GM19328 (cell line): Measurements from ENCODE around the gene TFB2M.
"Not testable (repeated sequence)": the region's sequence is repeated elsewhere in the genome, so short reads cannot be mapped to it uniquely, and the experiment has no call there.

ENCODE experiments used
- ATAC-seq: cut with Tn5 transposase; IDR thresholded peaks from one replicate; pipeline ENCODE4 v1.9.1; 2021; ENCODE audit warnings: mild to moderate bottlenecking, moderate library complexity; ENCODE audit not compliant: unreplicated experiment

Gene TFB2M

DNA sequence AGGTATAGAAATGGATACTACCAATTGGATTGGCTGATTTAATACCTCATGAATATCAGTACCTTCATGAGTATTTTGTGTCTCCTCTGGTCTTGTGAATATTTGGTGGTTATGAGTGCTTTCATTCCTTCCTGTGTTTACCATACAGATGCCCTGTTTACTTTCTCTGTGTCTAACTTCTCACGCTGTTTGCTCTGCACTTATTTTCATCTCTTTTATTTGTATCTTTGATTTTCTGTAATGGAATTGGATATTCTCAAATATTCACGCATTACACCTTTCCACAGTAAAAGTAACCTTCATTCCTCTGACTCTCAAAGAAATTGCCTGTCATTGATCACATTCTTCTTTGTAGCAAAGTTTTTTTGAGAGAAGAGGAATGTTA, 17.0 kb upstream of the TFB2M start:
- no peak for ATAC-seq

DNA sequence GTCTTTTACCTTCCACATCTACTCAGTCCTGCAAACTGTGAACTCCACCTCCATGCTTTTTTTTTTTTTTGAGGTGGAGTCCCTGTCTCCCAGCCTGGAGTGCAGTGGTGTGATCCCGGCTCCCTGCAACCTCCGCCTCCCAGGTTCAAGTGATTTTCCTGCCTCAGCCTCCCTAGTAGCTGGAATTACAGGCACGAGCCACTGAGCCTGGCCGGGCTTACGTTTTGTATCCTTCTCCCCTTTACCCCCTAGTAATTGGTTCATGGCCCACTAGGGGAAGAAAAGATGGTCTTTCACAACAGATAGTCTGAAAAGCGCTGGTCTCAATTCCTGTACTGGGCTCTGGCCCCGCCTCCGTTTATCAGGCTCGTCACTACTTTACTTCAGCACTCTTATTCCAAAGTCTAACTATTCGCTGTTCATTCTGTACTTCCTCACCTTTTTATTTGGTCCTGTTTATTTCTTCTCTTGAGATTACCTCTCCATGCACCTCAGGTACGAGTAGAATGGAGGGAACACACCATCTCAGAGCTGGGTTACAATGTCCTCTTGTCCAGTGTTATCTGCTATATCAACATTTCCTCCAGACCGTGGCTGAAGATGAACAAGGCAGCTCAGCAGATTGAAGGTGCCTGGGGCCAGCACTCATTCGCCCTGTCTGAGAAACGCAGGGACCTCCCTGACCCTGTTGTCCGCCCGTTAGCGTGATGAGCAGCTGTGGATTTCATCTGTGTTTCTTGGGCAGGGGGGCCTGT, 16.4 kb upstream of the TFB2M start:
- no peak for ATAC-seq

DNA sequence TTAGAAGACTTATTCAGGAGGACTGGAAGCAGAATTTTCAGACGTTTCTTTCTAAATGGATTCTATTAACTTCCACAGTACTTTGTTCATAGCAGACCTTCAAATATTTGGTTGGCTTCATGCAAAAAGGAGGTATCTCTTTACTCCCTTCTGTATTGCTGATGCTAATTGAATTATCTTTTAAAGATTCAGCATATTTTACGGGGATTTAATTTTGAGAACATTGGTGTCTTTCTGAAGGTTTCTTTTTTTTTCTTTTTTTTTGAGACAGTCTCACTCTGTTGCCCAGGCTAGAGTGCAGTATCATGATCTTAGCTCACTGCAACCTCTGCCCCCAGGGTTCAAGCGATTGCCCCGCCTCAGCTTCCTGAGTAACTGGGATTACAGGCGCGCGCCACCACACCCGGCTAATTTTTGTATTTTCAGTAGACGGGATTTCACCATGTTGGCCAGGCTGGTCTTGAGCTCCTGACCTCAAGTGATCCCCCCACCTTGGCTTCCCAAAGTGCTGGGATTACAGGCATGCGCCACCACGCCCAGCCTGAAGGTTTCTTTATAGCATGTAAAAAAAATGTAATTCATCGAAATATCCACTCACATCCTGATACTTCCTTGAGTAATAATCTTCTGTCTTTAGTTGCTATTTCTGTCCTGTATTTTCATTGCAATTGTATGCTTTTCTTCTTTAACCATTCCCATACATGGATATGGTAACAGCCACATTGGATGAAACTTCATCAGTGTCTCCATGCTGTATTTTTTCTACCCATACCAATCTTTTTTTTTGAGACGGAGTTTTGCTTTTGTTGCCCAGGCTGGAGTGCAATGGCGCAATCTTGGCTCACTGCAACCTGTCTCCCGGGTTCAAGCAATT, 14.7 kb upstream of the TFB2M start:
- ATAC-seq = no peak

DNA sequence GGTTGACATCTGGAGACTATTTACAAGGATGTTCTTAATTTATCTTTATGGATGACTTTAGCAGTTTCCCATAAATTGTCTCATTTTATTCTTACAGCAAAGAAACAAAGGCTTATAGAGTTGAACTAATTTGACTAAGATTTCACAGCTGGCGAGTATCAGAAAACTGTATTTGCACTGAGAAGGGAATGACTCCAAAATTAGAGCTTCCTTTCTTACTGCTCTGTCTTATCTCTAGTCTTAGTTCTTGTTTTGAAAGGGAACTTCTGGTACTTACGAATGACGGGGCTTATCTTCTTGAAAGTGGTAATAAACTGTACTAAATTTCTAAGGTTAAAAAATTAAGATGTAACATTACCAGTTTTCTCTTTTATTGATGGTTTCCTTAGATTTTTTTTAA, 13.8 kb upstream of the TFB2M start:
- ATAC-seq = no peak

DNA sequence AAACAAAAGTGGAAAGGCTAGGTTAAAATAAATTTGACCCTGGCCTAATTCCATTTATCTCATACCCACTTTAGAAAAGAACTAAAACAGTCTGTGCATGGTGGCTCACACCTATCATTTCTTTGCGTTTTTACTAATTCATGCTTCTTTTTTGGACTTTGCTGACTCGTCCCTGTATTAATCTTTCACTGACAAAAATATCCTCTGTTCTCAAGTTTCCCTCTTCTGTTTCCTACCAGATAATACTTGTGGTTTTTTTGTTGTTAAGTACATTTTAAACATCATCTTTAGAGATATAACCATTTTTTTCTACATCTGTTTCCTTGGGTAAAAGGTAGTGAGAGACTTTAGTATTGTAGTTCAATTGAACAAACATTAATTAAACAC, 11.7 kb upstream of the TFB2M start:
- ATAC-seq = no peak

DNA sequence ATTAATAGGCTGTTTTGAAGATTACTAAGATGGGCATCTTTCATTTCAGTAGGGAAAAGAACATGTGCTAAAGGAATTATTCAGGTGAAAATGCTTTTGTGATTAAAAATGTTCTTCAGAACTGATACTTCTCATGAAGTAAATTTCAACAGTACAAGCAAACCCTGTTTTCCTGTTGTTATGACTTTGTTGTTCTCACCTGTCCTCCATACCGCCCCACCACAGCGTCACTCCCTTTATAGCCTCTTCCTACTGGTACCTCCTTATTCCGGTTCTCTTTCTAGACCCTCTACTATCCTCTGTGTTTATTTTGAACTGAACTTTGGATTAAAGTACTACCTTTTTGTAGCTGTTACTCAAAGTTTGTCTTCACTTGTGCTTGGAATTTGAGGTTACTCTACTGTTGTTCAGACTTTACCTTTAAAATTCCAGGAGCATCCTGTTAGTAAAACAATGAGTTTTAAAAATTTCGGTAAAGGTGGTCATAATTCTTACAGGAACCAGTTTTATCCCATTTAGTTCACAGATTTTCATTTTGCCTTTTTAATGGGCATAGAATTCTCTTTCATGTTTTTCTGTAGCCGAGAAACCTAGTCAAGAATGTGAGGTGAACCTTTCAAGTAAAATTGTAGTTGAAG, 11.1 kb upstream of the TFB2M start:
- no peak for ATAC-seq

DNA sequence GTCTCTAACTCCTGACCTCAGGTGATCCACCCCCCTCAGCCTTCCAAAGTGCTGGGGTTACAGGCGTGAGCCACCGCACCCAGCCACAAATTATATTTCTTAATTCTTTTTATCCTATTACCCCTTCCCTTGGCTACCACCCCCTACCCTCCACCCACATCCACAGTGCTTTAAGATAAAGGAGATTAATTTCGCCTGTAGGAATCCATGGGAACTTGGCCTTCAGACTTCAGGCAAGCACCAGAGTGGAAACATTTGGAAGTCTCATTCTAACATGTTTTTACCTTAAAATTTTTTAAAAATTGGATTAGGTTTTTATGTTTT, 10.6 kb upstream of the TFB2M start:
- ATAC-seq = no peak

DNA sequence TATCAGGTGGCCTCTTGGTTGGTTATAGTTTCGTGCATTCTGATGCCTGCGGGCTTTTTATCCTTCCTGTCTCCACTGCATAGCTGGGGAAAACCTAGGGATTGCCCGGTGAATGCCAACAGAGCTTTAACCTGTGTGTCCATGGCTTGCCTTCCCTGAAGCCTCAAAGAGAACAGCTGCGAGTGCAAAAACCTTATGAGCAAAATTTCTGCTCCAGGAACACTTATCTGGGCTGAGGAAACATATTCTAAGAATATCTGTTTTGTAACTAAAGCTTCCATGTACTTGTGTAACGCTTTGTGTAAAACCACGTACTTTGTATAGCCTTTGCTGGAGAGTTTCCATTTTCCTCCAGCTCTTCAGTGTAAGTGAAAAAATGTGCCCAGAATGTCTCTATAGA, 7.4 kb upstream of the TFB2M start:
- no peak for ATAC-seq

DNA sequence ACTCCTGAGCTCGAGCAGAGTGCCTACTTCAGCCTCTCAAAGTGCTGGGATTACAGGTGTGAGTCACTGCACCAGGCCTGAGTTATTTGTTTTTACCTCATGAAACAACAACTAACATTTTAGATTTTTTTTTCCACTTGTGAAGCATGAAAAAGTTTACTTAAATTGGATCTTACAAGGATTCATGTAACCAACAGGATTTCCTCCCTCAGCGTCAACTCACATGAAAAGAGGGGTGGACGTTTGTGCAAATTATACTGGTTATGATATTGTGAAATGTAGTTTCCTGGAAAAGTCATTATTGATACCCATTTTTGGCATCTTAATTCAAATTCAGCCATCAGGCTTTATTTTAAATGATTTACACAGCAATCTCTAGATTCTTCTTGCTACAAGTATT, 6.7 kb upstream of the TFB2M start:
- no peak for ATAC-seq

DNA sequence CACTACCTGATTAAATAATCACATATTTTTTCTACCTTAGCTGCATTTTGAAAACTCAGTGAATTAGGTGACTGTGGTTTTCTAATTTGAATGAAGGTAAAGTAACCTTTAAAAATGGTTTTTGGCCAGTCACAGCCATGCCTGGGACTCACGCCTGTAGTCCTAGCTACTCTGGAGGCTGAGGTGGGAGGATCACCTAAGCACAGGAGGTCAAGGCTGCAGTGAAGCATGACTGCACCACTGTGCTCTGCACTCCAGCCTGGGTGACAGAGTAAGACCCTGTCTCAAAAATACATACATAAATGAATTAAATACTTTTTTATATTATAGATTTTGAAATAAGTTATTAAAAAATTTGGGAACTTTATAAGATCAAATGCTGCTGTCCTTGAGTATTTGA, 5.9 kb upstream of the TFB2M start:
- no peak for ATAC-seq

DNA sequence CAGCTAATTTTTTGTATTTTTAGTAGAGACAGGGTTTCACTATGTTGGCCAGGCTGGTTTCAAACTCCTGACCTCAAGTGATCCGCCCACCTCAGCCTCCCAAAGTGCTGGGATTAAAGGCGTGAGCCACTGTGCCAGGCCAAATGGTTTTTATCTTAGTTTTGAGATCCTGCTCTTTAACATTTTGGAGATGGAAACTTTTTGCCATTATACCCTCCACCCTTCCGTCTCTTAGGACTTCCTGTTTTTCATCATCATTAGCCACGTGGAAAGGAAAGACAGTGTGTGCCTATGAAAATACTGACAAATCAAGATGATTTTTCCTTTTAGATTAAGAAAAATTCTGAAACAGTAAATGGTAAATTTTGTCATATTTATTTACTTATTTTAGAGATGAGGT, 5.2 kb upstream of the TFB2M start:
- ATAC-seq = not testable (repeated sequence)

DNA sequence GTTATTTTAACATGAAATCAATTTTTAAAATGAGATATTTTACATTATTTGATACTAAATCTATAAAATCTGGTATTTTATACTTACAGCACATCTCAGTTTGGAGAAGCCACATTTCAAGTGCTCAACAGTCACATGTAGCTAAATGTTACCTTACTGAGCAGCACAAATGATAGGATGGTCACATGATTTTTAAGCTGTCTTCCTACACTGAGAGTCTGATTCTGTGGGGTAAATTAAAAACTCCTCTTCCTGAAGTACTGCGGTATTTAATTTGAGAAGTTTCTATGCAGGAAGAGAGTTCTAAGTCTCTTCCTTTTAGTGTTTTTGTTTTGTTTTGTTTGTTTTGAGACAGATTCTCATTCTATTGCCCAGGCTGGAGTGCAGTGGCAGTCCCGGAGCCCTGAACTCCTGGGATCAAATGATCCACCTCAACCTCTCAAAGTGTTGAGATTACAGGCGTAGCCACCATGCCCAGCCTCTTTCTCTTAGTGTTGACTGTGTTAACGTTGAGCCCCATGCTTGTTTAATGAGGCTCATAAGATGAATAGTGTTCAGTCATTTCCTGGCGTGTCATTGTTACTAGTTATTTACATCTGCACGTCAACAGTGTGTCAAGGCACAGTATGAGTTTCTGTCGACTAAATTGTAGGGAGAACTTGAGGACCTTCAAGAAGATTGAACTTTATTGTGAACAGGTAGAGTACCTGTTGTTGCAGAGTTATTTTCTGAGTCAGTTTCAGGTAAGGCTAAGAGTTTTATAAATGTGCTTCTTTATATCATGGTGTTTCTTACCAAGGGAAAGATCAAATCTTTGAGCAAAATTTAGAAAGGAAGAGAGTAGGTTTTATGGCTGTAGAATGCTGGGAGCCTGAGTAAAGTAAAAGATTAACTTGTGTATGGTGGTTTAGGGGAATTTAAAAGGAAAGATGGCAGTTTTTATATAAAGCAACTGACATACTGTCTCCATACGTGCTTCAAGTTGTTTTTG, 3.5 kb upstream of the TFB2M start:
- no peak for ATAC-seq

DNA sequence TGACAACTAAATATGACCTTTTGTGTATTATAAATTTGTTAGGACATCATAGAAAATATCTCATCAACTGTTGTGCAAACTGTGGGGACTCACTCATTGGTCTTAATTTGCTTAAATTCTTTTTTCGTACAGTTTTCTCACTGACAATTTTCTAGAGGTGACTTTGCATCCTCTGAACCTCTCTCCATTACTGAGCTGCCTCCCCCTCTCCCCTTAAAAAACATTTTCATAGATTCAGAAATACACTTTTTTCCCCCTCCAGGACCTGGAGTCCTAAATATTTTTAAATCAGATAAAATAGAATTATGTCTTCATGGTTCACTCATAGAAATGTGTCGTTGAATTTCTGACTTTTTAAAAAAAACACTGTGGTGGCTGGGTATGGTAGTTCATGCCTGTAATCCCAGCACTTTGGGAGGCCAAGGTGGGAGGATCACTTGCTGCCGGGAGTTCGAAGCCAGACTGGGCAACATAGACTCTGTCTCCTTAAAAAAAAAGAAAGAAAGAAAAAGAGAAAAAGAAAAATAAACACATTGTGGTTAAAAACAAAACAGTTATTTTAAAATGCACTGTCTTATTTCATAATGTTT, 1.7 kb upstream of the TFB2M start:
- no peak for ATAC-seq

DNA sequence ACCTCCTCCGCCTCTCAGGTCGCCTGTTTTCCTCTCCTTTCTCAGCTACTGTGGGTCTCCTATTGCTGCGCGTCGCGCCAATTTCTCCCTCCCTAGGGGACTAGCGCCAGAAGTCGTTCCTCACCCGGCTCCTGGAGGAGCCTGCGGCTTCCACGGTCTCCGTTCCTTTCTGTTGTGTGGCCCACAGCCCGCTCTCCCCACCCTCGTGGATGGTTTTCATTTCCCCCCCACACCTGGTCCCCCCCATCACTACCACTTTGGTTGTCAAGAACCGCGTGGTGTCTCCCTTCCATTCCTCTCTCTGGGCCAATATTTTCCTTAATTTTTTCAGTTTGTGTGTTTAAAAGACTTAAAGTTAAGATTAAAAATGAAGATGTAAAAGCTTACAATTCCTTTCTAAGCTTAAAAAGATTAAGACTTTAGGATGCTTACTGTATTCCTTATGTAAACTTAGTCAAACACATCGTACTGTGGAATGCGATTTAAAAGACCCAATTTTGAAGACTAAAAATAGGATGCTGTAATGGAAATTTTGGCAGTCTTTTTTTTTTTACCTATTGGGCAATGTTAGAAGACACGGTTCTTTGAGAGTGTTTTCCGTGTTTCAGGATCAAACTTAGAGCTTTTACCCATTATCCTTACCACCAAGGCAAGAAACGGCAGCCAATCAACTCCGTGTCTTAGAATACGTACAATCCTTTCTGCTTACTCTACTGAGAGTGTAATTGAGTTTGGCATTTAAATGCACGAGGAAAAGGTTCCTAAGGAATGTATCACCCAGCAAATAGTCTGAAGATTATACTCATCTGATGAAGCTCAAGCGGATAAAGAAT, 968 bp upstream of the TFB2M start:
- peak; percentile 21 for ATAC-seq

DNA sequence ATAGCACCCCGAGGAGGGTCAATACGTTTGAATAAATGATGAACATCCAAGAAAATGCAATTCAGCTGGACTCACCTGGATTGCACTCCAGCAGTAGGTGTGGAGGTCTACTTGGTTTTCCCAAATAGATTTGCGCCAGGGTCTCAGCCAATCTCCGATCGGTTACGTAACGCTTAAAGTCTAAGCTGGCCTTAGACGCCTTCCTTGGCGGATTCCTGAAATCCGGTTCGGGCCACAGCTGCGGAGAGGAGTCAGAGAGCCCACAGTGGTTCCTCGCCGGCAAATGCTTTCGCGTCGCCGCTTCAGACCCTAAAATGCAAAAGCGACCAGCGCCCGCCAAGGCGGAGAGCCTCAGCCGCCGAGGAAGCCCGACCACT, 322 bp downstream of the TFB2M start:
- no peak for ATAC-seq

DNA sequence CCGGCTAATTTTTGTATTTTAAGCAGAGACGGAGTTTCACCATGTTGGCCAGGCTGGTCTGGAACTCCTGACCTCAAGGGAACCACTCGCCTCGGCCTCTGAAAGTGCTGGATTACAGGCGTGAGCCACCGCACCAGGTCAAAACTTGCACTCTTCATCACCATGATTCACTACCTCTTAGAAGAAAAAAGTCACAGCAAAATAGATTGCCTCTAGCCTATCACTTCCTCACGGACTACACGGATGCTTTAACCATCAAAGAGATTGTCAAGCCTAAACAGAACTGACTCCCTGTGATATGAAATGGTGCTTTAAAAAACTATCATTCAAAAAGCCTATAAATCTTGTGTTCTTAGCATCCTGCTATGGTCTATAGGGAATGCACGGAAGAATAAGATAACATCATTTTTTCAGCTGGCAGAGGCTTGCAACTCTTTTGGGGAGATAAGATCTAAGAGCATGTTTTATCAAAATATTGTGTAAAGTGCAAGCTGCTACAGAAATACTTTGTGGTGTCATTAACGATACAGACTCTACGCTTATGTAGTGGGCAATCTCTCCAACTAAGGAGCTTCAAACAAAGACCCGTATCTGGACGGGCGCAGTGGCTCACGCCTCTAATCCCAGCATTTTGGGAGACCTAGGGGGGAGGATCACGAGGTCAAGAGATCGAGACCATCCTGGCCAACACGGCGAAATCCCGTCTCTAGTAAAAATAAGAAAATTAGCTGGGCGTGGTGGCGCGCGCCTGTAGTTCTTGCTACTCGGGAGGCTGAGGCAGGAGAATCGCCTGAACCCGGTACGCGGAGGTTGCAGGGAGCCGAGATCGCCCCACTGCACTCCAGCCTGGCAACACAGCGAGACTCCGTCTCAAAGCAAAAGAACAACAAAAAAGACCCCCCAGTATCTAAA, 966 bp downstream of the TFB2M start:
- ATAC-seq = no peak

DNA sequence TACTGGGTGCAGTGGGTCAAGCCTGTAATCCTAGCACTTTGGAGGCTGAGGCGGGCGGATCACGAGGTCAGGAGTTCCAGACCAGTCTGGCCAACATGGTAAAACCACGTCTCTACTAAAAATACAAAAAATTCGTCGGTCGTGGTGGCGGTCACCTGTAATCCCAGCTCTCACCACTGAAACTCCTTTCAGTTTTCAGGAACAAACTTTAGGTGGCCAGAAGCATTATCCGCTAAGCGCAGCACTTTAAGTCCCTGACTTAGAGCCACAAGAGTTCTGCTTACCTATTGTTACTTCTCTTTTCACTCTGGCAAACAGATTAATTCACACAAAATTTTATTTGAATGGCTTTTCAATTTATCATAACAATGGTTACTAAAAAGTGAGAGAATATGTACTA, 5.2 kb downstream of the TFB2M start:
- not testable (repeated sequence) for ATAC-seq

DNA sequence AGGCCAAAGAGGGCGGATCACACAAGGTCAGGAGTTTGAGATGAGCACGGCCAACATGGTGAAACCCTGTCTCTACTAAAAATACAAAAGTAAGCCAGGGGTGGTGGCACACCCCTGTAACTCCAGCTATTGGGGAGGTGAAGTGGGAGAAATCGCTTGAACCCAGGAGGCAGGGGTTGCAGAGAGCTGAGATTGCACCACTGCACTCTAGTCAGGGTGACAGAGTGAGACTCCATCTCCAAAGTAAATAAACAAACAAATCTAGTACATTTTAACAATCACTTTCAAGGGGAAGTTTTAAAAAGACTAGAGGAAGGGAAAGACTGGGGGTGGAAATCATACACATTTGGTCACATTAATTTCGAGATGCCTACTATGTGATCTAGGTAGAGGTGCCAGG, 6.8 kb downstream of the TFB2M start:
- ATAC-seq = no peak

DNA sequence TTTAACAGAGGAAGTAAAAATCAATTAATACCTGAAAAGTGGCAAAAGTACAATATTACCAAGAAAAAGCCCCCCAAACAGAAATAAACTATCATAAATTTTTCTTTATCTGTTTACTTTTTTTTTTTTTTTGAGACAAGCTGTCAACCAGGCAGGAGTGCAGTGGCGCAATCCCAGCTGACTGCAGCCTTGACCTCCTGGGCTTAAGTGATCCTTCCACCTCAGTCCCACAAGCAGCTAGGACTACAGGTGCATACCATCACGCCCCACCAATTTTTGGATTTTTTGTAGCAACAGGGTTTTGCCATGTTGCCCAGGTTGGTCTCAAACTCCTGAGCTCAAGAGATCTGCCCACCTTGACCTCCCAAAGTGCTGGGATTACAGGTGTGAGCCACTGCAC, 8.0 kb downstream of the TFB2M start:
- no peak for ATAC-seq
